C4-2B (cell line): ENCODE results near the gene EIF4A2.

Experiments
- H3K27ac ChIP-seq: fragments of 450-650 bp; 2 replicates; pipeline ENCODE4 v1.5.1; 2017
- CTCF ChIP-seq: fragments of 450-650 bp; conservative IDR thresholded peaks from 2 replicates; pipeline ENCODE4 v1.5.1; 2017; ENCODE audit warnings: mild to moderate bottlenecking
- ZFX ChIP-seq: fragments of 450-650 bp; IDR thresholded peaks from 2 replicates; pipeline ENCODE4 v1.6.1; 2017

EIF4A2 gene

DNA sequence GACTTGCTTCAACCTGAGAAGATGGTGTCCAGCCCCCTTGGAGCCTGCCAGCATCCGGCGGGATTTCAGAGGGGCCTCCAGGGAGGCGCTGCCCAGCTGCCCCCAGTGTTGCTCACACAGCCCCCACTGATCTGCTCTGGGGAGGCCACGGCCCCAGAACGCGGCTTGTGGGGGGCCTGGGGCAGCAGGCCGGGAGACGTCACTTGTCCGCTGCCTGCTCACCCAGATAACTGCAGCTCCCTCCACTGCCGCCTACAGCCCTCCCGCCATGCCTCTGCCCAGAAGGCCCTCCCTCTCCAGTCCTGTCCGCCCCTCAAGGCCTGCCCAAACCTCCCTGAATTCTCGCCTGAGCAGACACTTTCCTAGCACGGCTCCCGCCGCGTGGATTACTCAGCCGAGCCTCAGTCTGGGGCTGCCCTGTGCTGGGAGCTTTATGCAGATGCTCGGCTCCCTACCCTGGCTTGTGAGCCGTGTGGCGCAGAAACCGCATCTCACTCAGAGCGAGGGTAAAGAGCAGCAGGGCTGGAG lies 42.0 kb downstream of the EIF4A2 start:
- TF ChIP-seq CTCF (no peak), ZFX (no peak)
- no peak overlapping the region for H3K27ac ChIP-seq

DNA sequence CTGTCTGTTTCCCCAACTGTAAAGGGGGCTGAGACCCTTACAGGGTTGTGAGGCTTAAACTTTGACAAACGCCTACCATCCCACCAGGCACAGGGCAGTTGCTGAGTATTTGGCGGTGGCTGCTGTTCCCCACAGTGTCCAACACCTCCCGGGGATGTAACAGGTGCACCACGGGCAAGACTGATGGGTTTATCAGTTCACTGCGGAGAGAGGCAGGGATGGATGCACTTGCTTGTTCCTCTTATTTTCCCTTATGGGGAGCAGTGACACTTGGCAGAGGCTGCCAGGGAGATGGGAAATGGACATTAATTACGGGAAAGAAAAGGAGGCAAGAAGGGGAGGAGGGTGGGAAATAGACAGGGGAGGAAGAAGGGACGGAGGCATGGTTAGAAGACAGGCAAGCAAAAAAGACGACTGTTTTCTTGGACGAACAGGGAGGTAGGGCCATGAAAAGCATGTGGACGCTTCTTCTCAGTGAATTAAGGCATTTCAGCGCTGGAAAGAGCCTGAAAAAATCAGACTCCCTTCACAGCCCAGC lies 42.6 kb downstream of the EIF4A2 start:
- TF ChIP-seq CTCF (no peak), ZFX (no peak)
- no peak overlapping the region; the same call in 1 of the 2 replicates for H3K27ac ChIP-seq

- H3K27ac ChIP-seq = peak overlapping the region; percentile 73
- TF ChIP-seq CTCF (no peak), ZFX (no peak)
These were observed 43.1 kb downstream of the EIF4A2 start for GRCh38 chr3:186826410-186826975.

- H3K27ac ChIP-seq = peak overlapping the region; percentile 73
- TF ChIP-seq CTCF = no peak
- no peak; the same call in 1 of the 2 replicates for TF ChIP-seq ZFX
These were observed 43.8 kb downstream of the EIF4A2 start for GRCh38 chr3:186826976-186827857.

- H3K27ac ChIP-seq = no peak overlapping the region
These were observed 45.0 kb downstream of the EIF4A2 start for GRCh38 chr3:186828340-186828739.

GRCh38 chr3:186831798-186832197 lies 48.4 kb downstream of the EIF4A2 start:
- TF ChIP-seq ZFX (no peak), CTCF (no peak)
- H3K27ac ChIP-seq = no peak overlapping the region

More at GRCh38 chr3:186828340-186828739, 45.0 kb downstream of the EIF4A2 start:
- TF ChIP-seq CTCF (no peak), ZFX (no peak)

DNA sequence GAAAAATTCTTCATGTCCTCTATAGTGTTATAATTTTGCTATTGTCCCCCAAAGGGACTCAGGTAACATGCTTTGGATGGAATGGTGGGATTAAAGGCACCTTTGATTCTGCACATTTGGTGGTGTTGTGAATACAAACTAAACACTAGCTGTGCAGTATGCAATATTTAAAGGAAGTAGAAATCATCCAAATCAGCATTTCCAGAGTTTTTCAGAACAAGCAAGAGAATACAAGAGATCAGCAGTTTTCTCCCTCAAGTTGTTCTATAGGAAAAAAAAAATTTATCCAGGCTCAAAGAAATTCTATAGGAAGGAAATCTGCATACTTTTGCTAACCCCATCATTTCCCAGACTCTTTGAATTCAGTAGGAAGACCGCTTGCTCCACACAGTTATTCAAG lies 48.9 kb downstream of the EIF4A2 start:
- no peak overlapping the region for H3K27ac ChIP-seq
- TF ChIP-seq CTCF = no peak
- no peak for TF ChIP-seq ZFX
